Cardiac muscle cell (in vitro differentiated cells and primary cell): ENCODE measurements around the gene PPCDC. TPM values are rescaled to one million over a fixed set of nuclear protein-coding genes. Genes with fewer than 3 reads are reported as not detected.

Experiments used
- DNase-seq, 2 donors: peaks; one replicate each; pipeline versions ENCODE4 v3.0.0 to v3.0.0-alpha.2; 2010 to 2017; ENCODE audit warnings: low read depth in 1 of 2, low spot score in 1 of 2
- H3K27ac ChIP-seq: fragments of 200-600 bp; sonication (generic); 2 replicates; pipeline ENCODE4 v1.5.1; 2016
- H3K27me3 ChIP-seq: fragments of 200-600 bp; sonication (generic); 2 replicates; pipeline ENCODE4 v1.6.0; 2016; ENCODE audit warnings: control low read depth
- H3K36me3 ChIP-seq: fragments of 200-600 bp; sonication (generic); 2 replicates; pipeline ENCODE4 v1.5.1; 2016; ENCODE audit warnings: control low read depth
- H3K4me1 ChIP-seq: fragments of 200-600 bp; sonication (generic); 2 replicates; pipeline ENCODE4 v1.8.1; 2017; ENCODE audit warnings: low read depth, mild to moderate bottlenecking, mixed run types
- H3K4me3 ChIP-seq: fragments of 200-600 bp; sonication (generic); 2 replicates; pipeline ENCODE4 v1.5.1; 2016; ENCODE audit warnings: mild to moderate bottlenecking
- H3K9me3 ChIP-seq: fragments of 200-600 bp; sonication (generic); 2 replicates; pipeline ENCODE4 v1.5.1; 2017; ENCODE audit warnings: low read depth, mild to moderate bottlenecking, control low read depth
- polyA plus RNA-seq: library from polyadenylated mRNA; unstranded; fragments of >200 nt; fragmentation: Nextera tagmentation; extraction: Ambion mirVana; gene quantifications from 2 replicates; pipeline ENCODE4 v1.2.1, GENCODE V29; 2016
- total RNA-seq: library from RNA; depleted of rRNA; stranded (reverse); fragments of >200 nt; gene quantifications from 2 replicates; pipeline ENCODE4 v1.2.3, GENCODE V29; 2016
- TF ChIP-seq, protein P1 (sequence below): IDR thresholded peaks from 2 replicates; pipeline ENCODE4 v1.5.1; 2012; ENCODE audit warnings: low read depth, mild to moderate bottlenecking, low read length

PPCDC gene, protein sequence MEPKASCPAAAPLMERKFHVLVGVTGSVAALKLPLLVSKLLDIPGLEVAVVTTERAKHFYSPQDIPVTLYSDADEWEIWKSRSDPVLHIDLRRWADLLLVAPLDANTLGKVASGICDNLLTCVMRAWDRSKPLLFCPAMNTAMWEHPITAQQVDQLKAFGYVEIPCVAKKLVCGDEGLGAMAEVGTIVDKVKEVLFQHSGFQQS
- total RNA-seq (25.6 and 28.3 TPM in 2 replicates), polyA plus RNA-seq (15.9 and 17.6 TPM in 2 replicates)

DNA sequence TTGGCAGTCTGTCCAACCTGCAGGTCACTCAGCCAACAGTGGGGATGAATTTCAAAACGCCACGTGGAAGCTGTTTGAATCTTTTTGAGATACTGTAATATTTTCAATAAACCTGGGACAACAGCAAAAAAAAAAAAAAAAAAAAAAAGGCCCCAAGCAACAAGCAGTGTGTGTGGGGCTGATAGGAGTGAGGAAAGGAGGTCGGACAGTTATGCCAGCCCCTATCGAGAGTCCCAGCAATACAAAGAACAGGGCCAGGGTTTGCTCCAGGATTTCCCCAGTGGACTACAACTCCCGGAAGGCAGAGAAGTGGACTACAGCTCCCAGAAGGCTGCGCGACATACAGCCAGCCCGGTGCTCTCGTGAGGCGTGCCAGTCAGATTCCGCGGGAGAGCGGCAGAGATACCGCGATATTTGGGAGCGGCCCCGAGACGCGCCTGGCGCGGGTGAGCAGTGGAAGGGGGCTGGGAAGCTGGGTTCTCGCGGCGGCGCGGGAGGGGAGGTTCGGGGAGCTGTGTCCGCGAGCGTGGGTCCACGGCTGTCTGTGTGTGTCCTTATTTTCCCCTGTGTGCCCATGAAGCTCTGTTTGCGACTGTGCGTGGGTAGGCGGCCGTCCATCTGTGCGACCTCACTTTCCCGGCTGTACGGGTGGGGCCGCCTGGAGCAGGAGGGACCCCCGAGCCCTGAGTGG lies at the start of gene PPCDC:
Gene PPCDC, plus strand, starts transcription at position 410 of the 691 bp plus-strand sequence. CDS start 4,729 bp downstream, outside the sequence.
- H3K9me3 ChIP-seq, result no peaks in the 10 kb centered on the region
- H3K4me1 ChIP-seq, result no peaks in the 10 kb centered on the region
- peak; percentile 97 for DNase-seq
- peak within 1 kb of the TSS; percentile 48 for H3K4me3 ChIP-seq
- TF ChIP-seq, protein P1, sequence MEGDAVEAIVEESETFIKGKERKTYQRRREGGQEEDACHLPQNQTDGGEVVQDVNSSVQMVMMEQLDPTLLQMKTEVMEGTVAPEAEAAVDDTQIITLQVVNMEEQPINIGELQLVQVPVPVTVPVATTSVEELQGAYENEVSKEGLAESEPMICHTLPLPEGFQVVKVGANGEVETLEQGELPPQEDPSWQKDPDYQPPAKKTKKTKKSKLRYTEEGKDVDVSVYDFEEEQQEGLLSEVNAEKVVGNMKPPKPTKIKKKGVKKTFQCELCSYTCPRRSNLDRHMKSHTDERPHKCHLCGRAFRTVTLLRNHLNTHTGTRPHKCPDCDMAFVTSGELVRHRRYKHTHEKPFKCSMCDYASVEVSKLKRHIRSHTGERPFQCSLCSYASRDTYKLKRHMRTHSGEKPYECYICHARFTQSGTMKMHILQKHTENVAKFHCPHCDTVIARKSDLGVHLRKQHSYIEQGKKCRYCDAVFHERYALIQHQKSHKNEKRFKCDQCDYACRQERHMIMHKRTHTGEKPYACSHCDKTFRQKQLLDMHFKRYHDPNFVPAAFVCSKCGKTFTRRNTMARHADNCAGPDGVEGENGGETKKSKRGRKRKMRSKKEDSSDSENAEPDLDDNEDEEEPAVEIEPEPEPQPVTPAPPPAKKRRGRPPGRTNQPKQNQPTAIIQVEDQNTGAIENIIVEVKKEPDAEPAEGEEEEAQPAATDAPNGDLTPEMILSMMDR, result no peak
- peak within 1 kb of the TSS; percentile 32 for H3K27ac ChIP-seq
- no peaks in the 10 kb centered on the region for H3K36me3 ChIP-seq
- H3K27me3 ChIP-seq, result no peaks in the 10 kb centered on the region

DNA sequence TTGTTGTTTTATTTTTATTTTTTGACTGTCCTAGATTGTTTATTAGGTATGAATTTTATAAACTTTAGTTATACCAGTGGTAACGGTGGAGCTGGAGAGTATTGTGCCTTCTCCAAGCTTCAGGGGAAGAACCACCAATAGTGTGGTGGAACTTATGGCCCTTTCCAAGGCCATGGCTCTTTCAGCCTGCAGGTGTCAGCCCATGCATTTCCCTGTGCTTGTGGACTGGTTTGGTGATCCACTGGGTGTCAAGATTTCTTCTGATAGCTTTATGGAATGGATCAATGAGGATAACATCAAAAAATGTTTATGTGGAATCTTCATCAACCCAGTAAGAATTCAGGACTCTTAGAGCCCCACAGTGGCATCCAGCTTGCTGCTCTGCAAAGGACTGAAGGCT lies 47.2 kb upstream of the PPCDC start:
- Histone ChIP-seq H3K27ac (no peak overlapping the region), H3K4me1 (no peaks in the 10 kb centered on the region), H3K4me3 (no peak overlapping the region), H3K9me3 (no peaks in the 10 kb centered on the region), H3K27me3 (no peaks in the 10 kb centered on the region), H3K36me3 (no peaks in the 10 kb centered on the region)
- no peak for DNase-seq
- TF ChIP-seq, protein P1, result no peak

DNA sequence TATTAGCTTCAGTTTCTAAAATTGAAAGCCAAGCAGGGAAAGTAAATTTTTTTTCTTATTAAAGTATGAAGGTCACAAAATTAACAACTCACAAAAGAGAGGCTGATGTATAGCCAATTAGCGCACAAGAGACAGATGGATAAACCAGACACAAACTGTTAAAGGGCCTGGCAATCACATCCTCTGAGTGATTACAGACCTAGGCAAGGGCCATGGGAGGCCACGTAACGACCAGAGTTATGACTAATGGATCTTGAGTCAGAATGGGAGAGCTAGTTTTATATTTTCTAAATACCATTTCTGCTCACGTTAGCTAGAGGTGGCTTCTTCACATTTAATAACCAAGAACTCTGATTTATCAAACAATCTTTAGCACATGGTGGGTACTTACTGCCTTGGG lies 45.8 kb upstream of the PPCDC start:
- H3K4me1 ChIP-seq, result no peaks in the 10 kb centered on the region
- TF ChIP-seq, protein P1, result no peak
- H3K36me3 ChIP-seq, result no peaks in the 10 kb centered on the region
- no peak for DNase-seq
- H3K27ac ChIP-seq, result no peak overlapping the region
- no peaks in the 10 kb centered on the region for H3K27me3 ChIP-seq
- H3K9me3 ChIP-seq, result no peaks in the 10 kb centered on the region
- H3K4me3 ChIP-seq, result no peak overlapping the region

DNA sequence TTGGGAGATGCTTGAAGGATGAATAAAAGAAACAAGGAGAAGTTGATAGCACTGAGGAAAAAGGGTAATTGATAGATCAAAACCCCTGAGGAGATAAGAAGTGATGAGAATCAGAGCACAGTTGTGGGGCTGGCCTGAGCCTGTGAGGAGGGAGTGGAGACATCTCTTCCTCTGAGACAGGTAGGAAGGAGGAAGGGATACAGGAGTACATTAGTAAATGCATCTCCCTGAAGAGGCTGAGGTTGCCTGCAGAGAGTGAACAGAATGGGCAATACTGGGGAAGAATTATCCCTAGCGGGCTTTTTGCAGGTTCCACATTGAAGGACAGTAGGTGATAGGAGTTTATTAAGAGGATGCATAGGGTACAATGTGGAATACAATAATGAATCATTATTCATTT lies 45.3 kb upstream of the PPCDC start:
- no peak overlapping the region for H3K27ac ChIP-seq
- TF ChIP-seq, protein P1, result no peak

DNA sequence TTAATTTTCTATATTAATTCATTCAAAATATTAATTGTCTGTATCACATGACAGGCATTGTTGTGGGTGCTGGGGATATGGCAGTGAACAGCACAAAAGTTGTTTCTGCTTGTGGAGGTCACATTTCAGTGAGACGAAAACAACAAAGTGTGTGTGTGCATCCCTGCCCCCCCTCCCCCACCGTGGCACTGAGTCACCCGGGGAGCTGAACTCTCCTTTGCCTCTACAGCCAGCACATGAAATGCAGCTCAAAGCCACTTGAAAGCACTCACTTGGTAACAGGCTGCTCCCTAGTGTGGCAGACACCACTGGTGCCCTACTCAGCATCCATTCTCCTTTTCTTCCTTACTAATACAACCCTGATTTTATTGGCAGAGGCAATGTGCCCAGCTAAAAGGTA lies 44.9 kb upstream of the PPCDC start:
- no peaks in the 10 kb centered on the region for H3K4me1 ChIP-seq
- DNase-seq, result no peak
- no peaks in the 10 kb centered on the region for H3K36me3 ChIP-seq
- no peak overlapping the region for H3K27ac ChIP-seq
- TF ChIP-seq, protein P1, result no peak
- no peak overlapping the region for H3K4me3 ChIP-seq
- no peaks in the 10 kb centered on the region for H3K27me3 ChIP-seq
- H3K9me3 ChIP-seq, result no peaks in the 10 kb centered on the region

More for the DNA sequence above, 45.3 kb upstream of the PPCDC start:
- DNase-seq, result no peak
- no peaks in the 10 kb centered on the region for H3K36me3 ChIP-seq
- no peak overlapping the region for H3K4me3 ChIP-seq
- no peaks in the 10 kb centered on the region for H3K4me1 ChIP-seq
- no peaks in the 10 kb centered on the region for H3K27me3 ChIP-seq
- H3K9me3 ChIP-seq, result no peaks in the 10 kb centered on the region
